ENCODE data around the gene MYO18A. TPM values are rescaled to one million over a fixed set of nuclear protein-coding genes. Genes with fewer than 3 reads are reported as not detected.

The MYO18A gene
- total RNA-seq, 1 donor = 39.8 TPM

- H3K4me3 ChIP-seq (ENCODE audit: insufficient read depth, low read length) = no peak overlapping the region
- H4K20me1 ChIP-seq (ENCODE audit: insufficient read depth, low read length) = no peaks in the 10 kb centered on the region
- TF ChIP-seq, protein P1, sequence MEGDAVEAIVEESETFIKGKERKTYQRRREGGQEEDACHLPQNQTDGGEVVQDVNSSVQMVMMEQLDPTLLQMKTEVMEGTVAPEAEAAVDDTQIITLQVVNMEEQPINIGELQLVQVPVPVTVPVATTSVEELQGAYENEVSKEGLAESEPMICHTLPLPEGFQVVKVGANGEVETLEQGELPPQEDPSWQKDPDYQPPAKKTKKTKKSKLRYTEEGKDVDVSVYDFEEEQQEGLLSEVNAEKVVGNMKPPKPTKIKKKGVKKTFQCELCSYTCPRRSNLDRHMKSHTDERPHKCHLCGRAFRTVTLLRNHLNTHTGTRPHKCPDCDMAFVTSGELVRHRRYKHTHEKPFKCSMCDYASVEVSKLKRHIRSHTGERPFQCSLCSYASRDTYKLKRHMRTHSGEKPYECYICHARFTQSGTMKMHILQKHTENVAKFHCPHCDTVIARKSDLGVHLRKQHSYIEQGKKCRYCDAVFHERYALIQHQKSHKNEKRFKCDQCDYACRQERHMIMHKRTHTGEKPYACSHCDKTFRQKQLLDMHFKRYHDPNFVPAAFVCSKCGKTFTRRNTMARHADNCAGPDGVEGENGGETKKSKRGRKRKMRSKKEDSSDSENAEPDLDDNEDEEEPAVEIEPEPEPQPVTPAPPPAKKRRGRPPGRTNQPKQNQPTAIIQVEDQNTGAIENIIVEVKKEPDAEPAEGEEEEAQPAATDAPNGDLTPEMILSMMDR (IDR thresholded peaks at IDR 0.05; ENCODE audit: extremely low read depth, low read depth, low read length) = no peak
- no peaks in the 10 kb centered on the region for H3K79me2 ChIP-seq (ENCODE audit: insufficient read depth, low read length)
- H3K4me1 ChIP-seq (ENCODE audit: insufficient read depth, low read length) = no peaks in the 10 kb centered on the region
- no peak for DNase-seq (ENCODE audit: insufficient read length, low spot score, missing footprints)
- H3K9me3 ChIP-seq (ENCODE audit: low read depth, low read length) = no peaks in the 10 kb centered on the region
- no peak overlapping the region for H3K4me2 ChIP-seq (ENCODE audit: insufficient read depth, low read length)
- H3K27ac ChIP-seq (ENCODE audit: low read depth, low read length) = no peak overlapping the region
- H2AFZ ChIP-seq (ENCODE audit: low read length) = no peak overlapping the region
- H3K36me3 ChIP-seq (ENCODE audit: insufficient read depth, low read length) = no peaks in the 10 kb centered on the region
- H3K27me3 ChIP-seq (ENCODE audit: insufficient read depth, low read length) = peaks cover 30% of the 10 kb centered on the region
Observed at GRCh38 chr17:29066047-29066446, 114.2 kb downstream of the MYO18A start.

DNA sequence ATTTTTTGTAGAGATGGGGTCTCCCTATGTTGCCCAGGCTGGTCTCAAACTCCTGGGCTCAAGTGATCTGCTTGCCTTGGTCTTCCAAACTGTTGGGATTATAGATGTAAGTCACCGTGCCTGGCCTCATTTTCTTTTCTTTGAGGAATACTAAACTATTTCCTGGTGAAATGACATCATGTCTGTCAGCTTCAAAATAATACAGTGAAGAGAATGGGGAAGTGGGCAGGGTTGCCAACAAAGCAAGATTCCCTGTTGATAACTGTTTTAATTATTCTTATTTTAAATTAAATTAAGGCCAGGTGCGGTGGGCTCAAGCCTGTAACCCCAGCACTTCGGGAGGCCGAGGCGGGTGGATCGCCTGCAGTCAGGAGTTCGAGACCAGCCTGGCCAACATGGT lies 116.2 kb downstream of the MYO18A start:
- H3K4me1 ChIP-seq (ENCODE audit: insufficient read depth, low read length) = no peaks in the 10 kb centered on the region
- no peak overlapping the region for H3K4me3 ChIP-seq (ENCODE audit: insufficient read depth, low read length)
- H3K36me3 ChIP-seq (ENCODE audit: insufficient read depth, low read length) = no peaks in the 10 kb centered on the region
- H4K20me1 ChIP-seq (ENCODE audit: insufficient read depth, low read length) = no peaks in the 10 kb centered on the region
- H3K27ac ChIP-seq (ENCODE audit: low read depth, low read length) = no peak overlapping the region
- TF ChIP-seq, protein P1 (IDR thresholded peaks at IDR 0.05; ENCODE audit: extremely low read depth, low read depth, low read length) = no peak
- no peak for DNase-seq (ENCODE audit: insufficient read length, low spot score, missing footprints)
- H3K9me3 ChIP-seq (ENCODE audit: low read depth, low read length) = no peaks in the 10 kb centered on the region
- no peak overlapping the region for H2AFZ ChIP-seq (ENCODE audit: low read length)
- H3K27me3 ChIP-seq (ENCODE audit: insufficient read depth, low read length) = peaks cover 13% of the 10 kb centered on the region
- no peaks in the 10 kb centered on the region for H3K79me2 ChIP-seq (ENCODE audit: insufficient read depth, low read length)
- H3K4me2 ChIP-seq (ENCODE audit: insufficient read depth, low read length) = no peak overlapping the region

- Histone ChIP-seq H3K4me1 (ENCODE audit: insufficient read depth, low read length) (no peaks in the 10 kb centered on the region), H4K20me1 (ENCODE audit: insufficient read depth, low read length) (no peaks in the 10 kb centered on the region), H3K4me2 (ENCODE audit: insufficient read depth, low read length) (no peak overlapping the region), H3K36me3 (ENCODE audit: insufficient read depth, low read length) (no peaks in the 10 kb centered on the region), H2AFZ (ENCODE audit: low read length) (no peak overlapping the region), H3K79me2 (ENCODE audit: insufficient read depth, low read length) (no peaks in the 10 kb centered on the region), H3K27ac (ENCODE audit: low read depth, low read length) (no peak overlapping the region), H3K4me3 (ENCODE audit: insufficient read depth, low read length) (no peak overlapping the region), H3K27me3 (ENCODE audit: insufficient read depth, low read length) (peaks cover 9% of the 10 kb centered on the region), H3K9me3 (ENCODE audit: low read depth, low read length) (no peaks in the 10 kb centered on the region)
- no peak for DNase-seq (ENCODE audit: insufficient read length, low spot score, missing footprints)
- TF ChIP-seq, protein P1 (IDR thresholded peaks at IDR 0.05; ENCODE audit: extremely low read depth, low read depth, low read length) = no peak
Observed at GRCh38 chr17:29062215-29062614, 118.0 kb downstream of the MYO18A start.

DNA sequence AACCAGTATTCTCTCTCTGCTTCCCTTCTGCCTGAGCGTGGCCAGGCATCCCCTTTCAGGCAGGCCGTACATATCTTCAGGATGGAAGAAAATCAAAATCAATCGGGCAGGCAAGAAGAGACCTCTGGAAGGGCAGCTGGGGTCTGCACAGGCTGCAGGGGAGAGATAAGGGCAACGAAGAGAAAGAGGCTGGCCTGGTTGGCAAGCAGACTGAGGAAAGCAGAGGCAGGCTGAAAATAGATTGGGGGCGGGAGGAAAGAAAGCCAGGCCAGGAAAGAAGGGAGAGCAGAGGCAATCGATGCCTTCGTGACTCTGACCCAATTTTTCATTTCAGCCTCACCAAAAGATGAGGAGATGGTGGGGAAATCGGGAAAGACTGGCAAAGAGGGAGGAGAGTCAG lies 119.2 kb downstream of the MYO18A start:
- H2AFZ ChIP-seq (ENCODE audit: low read length) = no peak overlapping the region
- no peak for DNase-seq (ENCODE audit: insufficient read length, low spot score, missing footprints)
- H3K36me3 ChIP-seq (ENCODE audit: insufficient read depth, low read length) = no peaks in the 10 kb centered on the region
- peaks cover 8% of the 10 kb centered on the region for H3K27me3 ChIP-seq (ENCODE audit: insufficient read depth, low read length)
- no peaks in the 10 kb centered on the region for H3K4me1 ChIP-seq (ENCODE audit: insufficient read depth, low read length)
- H3K27ac ChIP-seq (ENCODE audit: low read depth, low read length) = no peak overlapping the region
- TF ChIP-seq, protein P1 (IDR thresholded peaks at IDR 0.05; ENCODE audit: extremely low read depth, low read depth, low read length) = no peak
- H3K79me2 ChIP-seq (ENCODE audit: insufficient read depth, low read length) = no peaks in the 10 kb centered on the region
- no peaks in the 10 kb centered on the region for H4K20me1 ChIP-seq (ENCODE audit: insufficient read depth, low read length)
- H3K9me3 ChIP-seq (ENCODE audit: low read depth, low read length) = no peaks in the 10 kb centered on the region
- no peak overlapping the region for H3K4me3 ChIP-seq (ENCODE audit: insufficient read depth, low read length)
- no peak overlapping the region for H3K4me2 ChIP-seq (ENCODE audit: insufficient read depth, low read length)

Measured in osteoblast (primary cell).